B cell (primary cell): Measurements from ENCODE around the gene TMEM125. TPM values are rescaled to one million over a fixed set of nuclear protein-coding genes. Genes with fewer than 3 reads are reported as not detected.

ENCODE experiments used
- ATAC-seq: fragments of 200-7000 bp; cut with Tn5 transposase; one replicate; pipeline ENCODE4 v1.10.0; 2021; ENCODE audit warnings: low read depth, mild to moderate bottlenecking, moderate number of reproducible peaks, moderate library complexity
- CTCF ChIA-PET: fragments of 350-600 bp; sonication (Branson Sonifier 250); formaldehyde crosslinking; loops from one replicate; lab custom pipeline; 2021; ENCODE audit warnings: antibody characterized with exemption, inconsistent platforms; lab: Charles Lee
- POLR2A ChIA-PET: fragments of 350-600 bp; sonication (Branson Sonifier 250); formaldehyde crosslinking; loops from one replicate; lab custom pipeline; 2021; ENCODE audit warnings: antibody characterized with exemption; lab: Charles Lee
- DNase-seq: peaks from one replicate; pipeline ENCODE4 v3.0.0; 2013
- H2AFZ ChIP-seq: 2 replicates; pipeline ENCODE4 v1.6.1; 2012; ENCODE audit warnings: mild to moderate bottlenecking, low read depth, low read length; ENCODE audit not compliant: insufficient read depth, poor library complexity, severe bottlenecking
- H3K27ac ChIP-seq, 2 donors: 1 replicate in 1 of 2; 2 replicates in 1 of 2; pipeline ENCODE4 v1.5.1; 2012 to 2013; ENCODE audit warnings: low read length in 2 of 2, mild to moderate bottlenecking in 2 of 2, moderate library complexity in 1 of 2
- H3K27me3 ChIP-seq, 4 experiments: fragments of 200-600 bp in 1 of 4; sonication (generic) in 1 of 4; replicated peaks in 1 of 4; 1 replicate in 2 of 4; 2 replicates in 2 of 4; pipeline versions ENCODE4 v1.6.1 to v1.7.0; 2013 to 2016; ENCODE audit warnings: low read length in 3 of 4, mild to moderate bottlenecking in 2 of 4, mixed read lengths in 1 of 4, moderate library complexity in 1 of 4; ENCODE audit not compliant: insufficient read depth in 4 of 4, control insufficient read depth in 3 of 4; ENCODE audit errors: control extremely low read depth in 1 of 4
- H3K36me3 ChIP-seq, 2 experiments: replicated peaks in 1 of 2; 1 replicate in 1 of 2; 2 replicates in 1 of 2; pipeline versions ENCODE4 v1.6.1 to v1.7.1; 2013; ENCODE audit warnings: low read length in 1 of 2; ENCODE audit not compliant: insufficient read depth in 2 of 2, control insufficient read depth in 1 of 2; ENCODE audit errors: control extremely low read depth in 1 of 2, extremely low read depth in 1 of 2
- H3K4me1 ChIP-seq, 2 donors: fragments of 200-600 bp in 1 of 2; sonication (generic) in 1 of 2; 1 replicate in 1 of 2; 2 replicates in 1 of 2; pipeline versions ENCODE4 v1.5.1 to v1.6.1; 2013 to 2017; ENCODE audit warnings: low read length in 2 of 2; ENCODE audit not compliant: control insufficient read depth in 2 of 2, insufficient read depth in 2 of 2
- H3K4me2 ChIP-seq: replicated peaks from 2 replicates; pipeline ENCODE3; 2012; ENCODE audit warnings: mild to moderate bottlenecking, low read depth, low read length; ENCODE audit not compliant: poor library complexity, severe bottlenecking
- H3K4me3 ChIP-seq, 5 experiments: fragments of 200-600 bp in 1 of 5; sonication (generic) in 1 of 5; 1 replicate in 3 of 5; 2 replicates in 2 of 5; pipeline versions ENCODE4 v1.5.1 to v1.7.0; 2011 to 2016; ENCODE audit warnings: low read length in 4 of 5, mild to moderate bottlenecking in 4 of 5, low read depth in 2 of 5, control low read depth in 1 of 5, moderate library complexity in 1 of 5; ENCODE audit not compliant: insufficient read depth in 1 of 5; ENCODE audit errors: control extremely low read depth in 1 of 5, extremely low read depth in 1 of 5
- H3K79me2 ChIP-seq: fragments of 200-600 bp; sonication (generic); one replicate; pipeline ENCODE4 v1.6.0; 2016; ENCODE audit warnings: low read length; ENCODE audit not compliant: control insufficient read depth, insufficient read depth
- H3K9ac ChIP-seq: fragments of 200-600 bp; sonication (generic); 2 replicates; pipeline ENCODE4 v1.6.1; 2017; ENCODE audit warnings: mild to moderate bottlenecking, low read length, moderate library complexity
- H3K9me3 ChIP-seq, 3 donors: one replicate each; pipeline versions ENCODE4 v1.6.1 to v1.7.1; 2013; ENCODE audit warnings: low read length in 2 of 3; ENCODE audit not compliant: control insufficient read depth in 2 of 3, insufficient read depth in 1 of 3; ENCODE audit errors: control extremely low read depth in 1 of 3
- H4K20me1 ChIP-seq: 2 replicates; pipeline ENCODE4 v1.6.0; 2012; ENCODE audit warnings: mild to moderate bottlenecking, low read length; ENCODE audit not compliant: insufficient read depth, control insufficient read depth, poor library complexity, severe bottlenecking
- H3K27ac Mint-ChIP-seq: one replicate; pipeline ENCODE4 v1.8.0; 2021; ENCODE audit warnings: mixed read lengths
- H3K27me3 Mint-ChIP-seq: one replicate; pipeline ENCODE4 v1.8.0; 2021; ENCODE audit warnings: mixed read lengths
- H3K4me1 Mint-ChIP-seq: one replicate; pipeline ENCODE4 v1.8.0; 2021; ENCODE audit warnings: mixed read lengths
- H3K4me3 Mint-ChIP-seq: one replicate; pipeline ENCODE4 v1.8.0; 2021; ENCODE audit warnings: mixed read lengths
- H3K9me3 Mint-ChIP-seq: one replicate; pipeline ENCODE4 v1.8.0; 2022; ENCODE audit warnings: mixed read lengths; ENCODE audit not compliant: insufficient read depth
- CTCF ChIP-seq: fragments of 200-600 bp; IDR thresholded peaks from one replicate; pipeline ENCODE4 v1.8.0; 2022; ENCODE audit warnings: antibody characterized with exemption, mild to moderate bottlenecking
- EZH2 ChIP-seq: IDR thresholded peaks from 2 replicates; pipeline ENCODE4 v1.6.1; 2012; ENCODE audit warnings: borderline replicate concordance, low read depth, mild to moderate bottlenecking, moderate library complexity, low read length; ENCODE audit not compliant: insufficient read depth, poor library complexity, severe bottlenecking
- WGBS: methylation state at CpG from one replicate; pipeline ENCODE4 v1.1.5; 2013; ENCODE audit warnings: missing lambda C conversion rate; ENCODE audit not compliant: insufficient coverage; 5-methylcytosine and 5-hydroxymethylcytosine counted together
- intact Hi-C: fragments of 100-400 bp; cut with micrococcal nuclease; formaldehyde crosslinking; loops from one replicate; pipeline ENCODE4 v1.10.0; 2022
- polyA plus RNA-seq: library from polyadenylated mRNA; depleted of rRNA; stranded (reverse); fragments of >200 nt; gene quantifications from 2 replicates; pipeline ENCODE4 v1.2.3, GENCODE V29; 2012
- total RNA-seq, 2 donors: library from RNA; stranded (reverse); fragments of 120-200 nt in 1 of 2; gene quantifications; 1 replicate in 1 of 2; 2 replicates in 1 of 2; pipeline versions ENCODE4 v1.2.3 to v1.2.4, GENCODE V29; 2013 to 2022

The TMEM125 gene
- total and polyA plus RNA-seq, 2 donors (not counting 1 experiment from before 2014, with no cell fraction given): not detected

GRCh38 chr1:43293896-43294760, 24.3 kb downstream of the TMEM125 start:
- POLR2A ChIA-PET: no interaction called here
- Histone ChIP-seq H3K9me3 (no peaks in the 10 kb centered on the region), H4K20me1 (no peaks in the 10 kb centered on the region), H3K4me2 (no peak overlapping the region), H3K4me3 (no peak overlapping the region), H3K36me3 (no peaks in the 10 kb centered on the region), H3K79me2 (no peaks in the 10 kb centered on the region), H3K9ac (no peak overlapping the region), H3K27me3 (no peaks in the 10 kb centered on the region), H3K27ac (no peak overlapping the region), H2AFZ (no peak overlapping the region), H3K4me1 (no peaks in the 10 kb centered on the region)
- no peak overlapping the region for H3K27ac Mint-ChIP-seq
- 93% methylated on average over 2 of the region's 7 CpGs for WGBS
- DNase-seq (no peak), ATAC-seq (no peak)
- H3K4me3 Mint-ChIP-seq: no peak overlapping the region
- H3K4me1 Mint-ChIP-seq: no peaks in the 10 kb centered on the region
- no peaks in the 10 kb centered on the region for H3K9me3 Mint-ChIP-seq
- no peak for TF ChIP-seq EZH2
- no peak for TF ChIP-seq CTCF
- CTCF ChIA-PET: no interaction called here
- peaks cover 2% of the 10 kb centered on the region for H3K27me3 Mint-ChIP-seq
- intact Hi-C loops: no loop called here

- POLR2A ChIA-PET: no interaction called here
- H3K27ac ChIP-seq: no peak overlapping the region
- no peaks in the 10 kb centered on the region for H3K9me3 ChIP-seq
- CTCF ChIA-PET: no interaction called here
- DNase-seq: no peak
- no peak for ATAC-seq
- Mint-ChIP-seq H3K4me1 (no peaks in the 10 kb centered on the region), H3K9me3 (no peaks in the 10 kb centered on the region), H3K27ac (no peak overlapping the region), H3K4me3 (no peak overlapping the region), H3K27me3 (peaks cover 2% of the 10 kb centered on the region)
- H3K4me3 ChIP-seq: no peak overlapping the region
- H3K9ac ChIP-seq: no peak overlapping the region
- H3K36me3 ChIP-seq: no peaks in the 10 kb centered on the region
- H3K4me1 ChIP-seq: no peaks in the 10 kb centered on the region
- TF ChIP-seq CTCF (no peak), EZH2 (no peak)
- H4K20me1 ChIP-seq: no peaks in the 10 kb centered on the region
- no peak overlapping the region for H3K4me2 ChIP-seq
- no peak overlapping the region for H2AFZ ChIP-seq
- no peaks in the 10 kb centered on the region for H3K79me2 ChIP-seq
- WGBS: 96% methylated on average over 7 of the region's 8 CpGs
- H3K27me3 ChIP-seq: no peaks in the 10 kb centered on the region
- intact Hi-C loops: no loop called here
Observed at GRCh38 chr1:43294761-43295160, 25.0 kb downstream of the TMEM125 start.
